HEK293T (cell line): ENCODE measurements around the gene EPS8L1.

Experiments
- CTCF ChIA-PET: fragments of 350-600 bp; formaldehyde crosslinking; extraction: SDS; loops from one replicate; lab custom pipeline; 2021; ENCODE audit warnings: antibody characterized with exemption, inconsistent platforms; lab: Yijun Ruan, JAX
- POLR2A ChIA-PET: fragments of 350-600 bp; formaldehyde crosslinking; extraction: SDS; loops from one replicate; lab custom pipeline; 2020; ENCODE audit warnings: antibody characterized with exemption, inconsistent platforms; lab: Yijun Ruan, JAX
- DNase-seq: peaks from one replicate; pipeline ENCODE4 v3.0.0; 2012; ENCODE audit warnings: mixed read lengths; ENCODE audit errors: extremely low spot score
- ARNT ChIP-seq: fragments of 450-650 bp; IDR thresholded peaks from 2 replicates; pipeline ENCODE4 v1.6.1; 2017; ENCODE audit warnings: mild to moderate bottlenecking
- BHLHE40 ChIP-seq: fragments of 450-650 bp; IDR thresholded peaks from 2 replicates; pipeline ENCODE4 v1.6.1; 2016; ENCODE audit warnings: mild to moderate bottlenecking, moderate library complexity, borderline replicate concordance
- CTBP1 ChIP-seq: fragments of 450-650 bp; IDR thresholded peaks from 2 replicates; pipeline ENCODE4 v1.6.1; 2016; ENCODE audit warnings: borderline replicate concordance
- ELF4 ChIP-seq: fragments of 450-650 bp; IDR thresholded peaks from 2 replicates; pipeline ENCODE4 v1.6.1; 2017; ENCODE audit warnings: antibody characterized with exemption
- FOXK2 ChIP-seq: fragments of 450-650 bp; IDR thresholded peaks from 2 replicates; pipeline ENCODE4 v1.6.1; 2016; ENCODE audit warnings: mild to moderate bottlenecking
- FOXM1 ChIP-seq: fragments of 450-650 bp; IDR thresholded peaks from 2 replicates; pipeline ENCODE4 v1.6.1; 2017; ENCODE audit warnings: mild to moderate bottlenecking, borderline replicate concordance
- HDGF ChIP-seq: fragments of 450-650 bp; IDR thresholded peaks from 2 replicates; pipeline ENCODE4 v1.6.1; 2017; ENCODE audit warnings: antibody characterized with exemption, borderline replicate concordance
- L3MBTL2 ChIP-seq: fragments of 450-650 bp; conservative IDR thresholded peaks from 2 replicates; pipeline ENCODE4 v1.6.1; 2016; ENCODE audit warnings: mild to moderate bottlenecking
- LEF1 ChIP-seq: fragments of 450-650 bp; IDR thresholded peaks from 2 replicates; pipeline ENCODE4 v1.6.1; 2017; ENCODE audit warnings: mild to moderate bottlenecking, borderline replicate concordance
- NFRKB ChIP-seq: fragments of 450-650 bp; IDR thresholded peaks from 2 replicates; pipeline ENCODE4 v1.6.1; 2016; ENCODE audit warnings: mild to moderate bottlenecking, moderate library complexity
- SP1 ChIP-seq: fragments of 450-650 bp; IDR thresholded peaks from 2 replicates; pipeline ENCODE4 v1.6.1; 2017
- SUZ12 ChIP-seq: fragments of 450-650 bp; IDR thresholded peaks from 2 replicates; pipeline ENCODE4 v1.6.1; 2016; ENCODE audit warnings: mild to moderate bottlenecking
- TARDBP ChIP-seq: fragments of 450-650 bp; IDR thresholded peaks from 2 replicates; pipeline ENCODE4 v1.6.1; 2016
- ZNF384 ChIP-seq: fragments of 450-650 bp; IDR thresholded peaks from 2 replicates; pipeline ENCODE4 v1.6.1; 2016
- TF ChIP-seq, protein P1 (sequence below): fragments of 450-650 bp; IDR thresholded peaks from 2 replicates; pipeline ENCODE4 v1.6.1; 2016

The EPS8L1 gene

DNA sequence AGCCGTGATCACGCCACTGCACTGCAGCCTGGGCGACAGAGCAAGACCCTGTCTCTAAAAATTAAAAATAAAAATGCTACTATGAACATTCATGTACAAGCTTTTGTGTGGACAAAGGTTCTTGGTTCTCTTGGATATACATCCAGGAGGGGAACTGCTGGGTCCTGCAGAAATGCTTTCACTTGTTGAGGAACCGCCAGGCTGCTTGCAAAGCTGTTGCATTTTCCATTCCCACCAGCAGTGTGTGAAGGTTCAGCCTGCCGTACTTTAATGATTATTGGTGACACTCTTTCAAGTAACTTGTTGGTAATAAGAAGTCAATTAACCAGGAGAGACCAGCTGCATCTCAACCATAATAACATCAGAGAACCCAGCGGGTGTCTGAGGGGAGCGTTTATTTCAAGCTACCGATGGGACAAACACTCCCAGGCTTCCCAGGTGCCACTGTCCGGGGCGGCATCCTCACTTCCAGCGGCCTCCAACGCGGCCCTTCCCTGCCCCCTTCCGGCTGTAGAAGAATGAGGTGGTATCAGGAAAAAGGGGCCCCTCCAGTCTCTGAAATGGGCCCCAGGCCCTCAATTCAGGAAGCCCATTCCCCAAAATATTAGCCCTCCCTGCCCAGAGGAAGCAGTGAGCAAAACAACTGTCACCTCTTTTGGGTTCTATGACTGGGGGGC, 56.9 kb downstream of the EPS8L1 start:
- CTCF ChIA-PET: interaction anchor here (1.3 kb wide), 1 partner anchor 43 kb away, joined by 3 read pairs; no protein-coding TSS in a partner anchor
- POLR2A ChIA-PET: interaction anchor here (1.6 kb wide), 1 partner anchor 15 kb away, joined by 5 read pairs; the partner anchor contains the start of gene PPP1R12C
- no peak for DNase-seq
- no peak for TF ChIP-seq FOXK2
- TF ChIP-seq SUZ12: no peak
- no peak for TF ChIP-seq L3MBTL2
- TF ChIP-seq LEF1: no peak
- no peak for TF ChIP-seq BHLHE40
- TF ChIP-seq SP1: no peak
- no peak for TF ChIP-seq NFRKB
- TF ChIP-seq, protein P1, sequence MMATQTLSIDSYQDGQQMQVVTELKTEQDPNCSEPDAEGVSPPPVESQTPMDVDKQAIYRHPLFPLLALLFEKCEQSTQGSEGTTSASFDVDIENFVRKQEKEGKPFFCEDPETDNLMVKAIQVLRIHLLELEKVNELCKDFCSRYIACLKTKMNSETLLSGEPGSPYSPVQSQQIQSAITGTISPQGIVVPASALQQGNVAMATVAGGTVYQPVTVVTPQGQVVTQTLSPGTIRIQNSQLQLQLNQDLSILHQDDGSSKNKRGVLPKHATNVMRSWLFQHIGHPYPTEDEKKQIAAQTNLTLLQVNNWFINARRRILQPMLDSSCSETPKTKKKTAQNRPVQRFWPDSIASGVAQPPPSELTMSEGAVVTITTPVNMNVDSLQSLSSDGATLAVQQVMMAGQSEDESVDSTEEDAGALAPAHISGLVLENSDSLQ: no peak
- TF ChIP-seq HDGF: no peak
- no peak for TF ChIP-seq TARDBP

DNA sequence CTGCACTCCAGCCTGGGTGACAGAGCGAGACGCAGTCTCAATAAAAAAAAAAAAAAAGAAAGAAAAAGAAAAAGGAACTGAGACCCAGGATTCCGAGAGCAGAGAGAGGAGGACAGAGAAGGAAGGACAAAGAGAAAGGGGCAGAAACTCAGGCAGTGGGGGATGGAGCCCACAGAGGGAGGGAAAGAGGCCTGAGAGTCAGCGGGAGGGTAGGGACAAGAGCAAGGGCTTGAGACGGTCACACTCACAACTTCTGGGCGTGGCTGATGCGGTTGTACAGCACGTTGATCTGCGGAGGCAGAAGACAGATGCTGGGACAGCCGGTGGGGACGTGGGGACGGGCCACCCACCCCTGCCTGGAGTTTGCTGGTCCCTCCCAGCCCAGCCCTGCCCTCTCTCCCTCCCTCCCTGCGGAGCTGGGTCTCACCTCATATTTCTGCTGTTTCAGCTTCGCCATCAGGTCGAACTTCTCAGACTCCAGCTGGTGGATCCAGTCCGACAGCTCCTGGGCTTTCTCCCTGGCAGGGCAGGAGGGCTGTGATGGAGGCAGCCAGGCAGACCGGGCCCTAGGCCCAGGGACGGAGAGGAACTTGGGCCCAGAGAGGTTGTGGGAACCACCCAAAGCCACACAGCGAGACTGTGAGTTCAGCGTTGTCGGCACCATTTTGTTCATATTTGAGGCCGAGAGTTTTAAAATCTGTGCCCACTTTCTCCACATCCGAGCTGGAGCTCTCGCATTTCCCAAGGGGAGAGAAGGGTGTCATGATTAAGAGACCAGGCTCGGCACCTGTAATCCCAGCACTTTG, 58.2 kb downstream of the EPS8L1 start:
- POLR2A ChIA-PET: interaction anchor here (1.6 kb wide), 1 partner anchor 16 kb away, joined by 5 read pairs; the partner anchor contains the start of gene PPP1R12C
- CTCF ChIA-PET: no interaction called here
- no peak for TF ChIP-seq ARNT
- no peak for TF ChIP-seq LEF1
- no peak for TF ChIP-seq FOXK2
- TF ChIP-seq, protein P1: no peak
- TF ChIP-seq L3MBTL2: no peak
- TF ChIP-seq CTBP1: no peak
- no peak for TF ChIP-seq TARDBP
- TF ChIP-seq ZNF384: no peak
- no peak for TF ChIP-seq SP1
- no peak for DNase-seq

DNA sequence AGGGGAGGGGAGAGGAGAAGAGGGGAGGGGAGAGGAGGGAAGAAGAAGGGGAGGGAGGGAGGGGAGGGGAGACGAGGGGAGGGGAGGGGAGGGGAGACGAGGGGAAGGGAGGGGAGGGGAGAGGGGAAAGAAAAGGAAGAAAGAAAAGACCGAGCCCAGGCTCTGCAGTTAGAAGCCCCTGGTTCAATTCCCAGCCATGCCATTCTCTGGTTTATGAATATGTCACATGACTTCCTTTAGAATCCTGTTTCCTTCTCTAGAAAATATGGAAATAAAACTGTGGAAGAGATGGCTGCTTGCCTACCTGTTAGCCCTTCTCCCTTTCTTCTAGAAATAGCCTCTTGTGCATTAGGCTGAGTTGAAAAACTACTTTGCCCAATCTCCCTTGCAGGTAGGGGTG, 59.1 kb downstream of the EPS8L1 start:
- ChIA-PET CTCF (interaction anchor here (0.6 to 1.2 kb wide), 3 partner anchors 14 to 332 kb away, joined by 3 to 7 read pairs (median 4); no protein-coding TSS in a partner anchor), POLR2A (no interaction called here)
- no peak for DNase-seq
- no peak for TF ChIP-seq FOXM1
- no peak for TF ChIP-seq SP1
- no peak for TF ChIP-seq BHLHE40
- TF ChIP-seq, protein P1: no peak
- no peak for TF ChIP-seq CTBP1
- TF ChIP-seq ARNT: no peak
- TF ChIP-seq SUZ12: no peak
- no peak for TF ChIP-seq FOXK2

DNA sequence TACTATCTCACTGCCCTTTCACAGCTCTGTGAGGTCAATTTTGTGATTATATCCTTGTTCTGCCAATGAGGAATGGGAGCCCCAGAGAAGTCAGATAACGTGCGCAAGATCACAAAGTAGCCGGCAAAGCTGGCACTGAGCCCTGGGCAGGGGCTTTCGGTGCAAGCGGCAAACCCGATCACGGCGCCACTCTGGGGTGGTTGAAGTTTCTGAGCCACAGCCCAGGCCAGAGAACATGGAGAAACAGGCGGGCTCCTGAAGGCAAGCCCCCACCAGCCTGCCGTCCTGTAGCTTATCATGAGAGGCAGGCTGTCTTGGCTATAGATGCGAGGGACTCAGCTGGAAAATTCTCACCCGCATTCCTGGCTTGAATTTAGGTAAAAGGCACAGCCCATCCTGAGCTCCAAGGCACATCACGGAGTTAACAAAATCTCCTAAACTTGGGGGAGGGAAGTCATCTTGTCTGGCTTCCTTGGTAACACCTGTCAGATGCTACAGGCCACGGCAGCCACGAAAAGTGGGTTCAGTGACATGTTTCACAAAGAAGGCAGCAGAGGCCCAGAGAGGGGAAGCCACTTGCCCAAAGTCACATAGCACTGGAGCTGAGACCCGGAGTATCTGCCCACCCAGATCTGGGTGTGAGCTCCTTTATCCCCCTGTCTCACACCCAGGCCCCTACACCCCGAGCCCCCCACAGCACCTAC, 60.9 kb downstream of the EPS8L1 start:
- CTCF ChIA-PET: interaction anchor here (0.7 to 1.0 kb wide), 2 partner anchors 24 to 331 kb away, joined by 3 read pairs; no protein-coding TSS in a partner anchor
- DNase-seq: no peak
- TF ChIP-seq HDGF (no peak), TARDBP (no peak), FOXM1 (no peak), L3MBTL2 (no peak), ZNF384 (no peak), BHLHE40 (no peak), CTBP1 (no peak), NFRKB (no peak), LEF1 (no peak), FOXK2 (no peak), ELF4 (no peak), SP1 (no peak)
- POLR2A ChIA-PET: no interaction called here
